Measurements from ENCODE around the gene TYW1.

- TF ChIP-seq RARB (CRISPR knock-in tag; IDR thresholded peaks at IDR 0.05) (no peak), CSDC2 (CRISPR knock-in tag; IDR thresholded peaks at IDR 0.05) (no peak), ARNTL (CRISPR knock-in tag; IDR thresholded peaks at IDR 0.05; ENCODE audit: borderline replicate concordance, low read depth) (no peak), PATZ1 (CRISPR knock-in tag; IDR thresholded peaks at IDR 0.05; ENCODE audit: borderline replicate concordance) (no peak), ZFP30 (CRISPR knock-in tag; IDR thresholded peaks at IDR 0.05) (no peak), PPARA (CRISPR knock-in tag; IDR thresholded peaks at IDR 0.05; ENCODE audit: borderline replicate concordance) (no peak), ZC3H10 (CRISPR knock-in tag; IDR thresholded peaks at IDR 0.05) (no peak), OSR1 (CRISPR knock-in tag; IDR thresholded peaks at IDR 0.05) (no peak), SNAI2 (CRISPR knock-in tag; IDR thresholded peaks at IDR 0.05) (no peak), ESRRG (CRISPR knock-in tag; IDR thresholded peaks at IDR 0.05) (no peak)
These were observed 38.9 kb upstream of the TYW1 start for GRCh38 chr7:66957595-66958290.

Data from SK-N-SH treated with all-trans-retinoic acid at 6 μM for 48 hours (cell line).